DMS53 treated with DMSO at 0.1 percent for 48 hours (cell line): ENCODE measurements around the gene NMD3.
"Not testable (repeated sequence)": the region's sequence is repeated elsewhere in the genome, so short reads cannot be mapped to it uniquely, and the experiment has no call there.

Experiments
- DNase-seq: peaks from one replicate; lab custom pipeline; 2025; ENCODE audit not compliant: unreplicated experiment; lab: John Stamatoyannopoulos, UW

NMD3 gene

GRCh38 chr3:161275919-161276318, 54.8 kb downstream of the NMD3 start:
- peak; percentile 65 for DNase-seq

GRCh38 chr3:161282387-161282786, 61.3 kb downstream of the NMD3 start:
- DNase-seq = not testable (repeated sequence)

- no peak for DNase-seq
Measured at GRCh38 chr3:161284989-161285388, 63.9 kb downstream of the NMD3 start.

GRCh38 chr3:161289174-161289573, 68.1 kb downstream of the NMD3 start:
- no peak for DNase-seq

GRCh38 chr3:161291191-161291901, 70.2 kb downstream of the NMD3 start:
- peak; percentile 6 for DNase-seq

GRCh38 chr3:161293381-161293780, 72.3 kb downstream of the NMD3 start:
- no peak for DNase-seq

GRCh38 chr3:161295325-161295724, 74.2 kb downstream of the NMD3 start:
- no peak for DNase-seq

- no peak for DNase-seq
Measured at GRCh38 chr3:161296814-161297213, 75.7 kb downstream of the NMD3 start.
